GM13976 (cell line): ENCODE data around the gene MROH2A.

ENCODE experiments used
- DNase-seq: peaks from one replicate; pipeline ENCODE4 v3.0.0; 2012; ENCODE audit warnings: low spot score
- in situ Hi-C: fragments of 300-500 bp; cut with MboI; formaldehyde crosslinking; loops from one replicate; pipeline ENCODE4 v1.12.0; 2022; ENCODE audit warnings: low sequenced_read_pairs, mixed read lengths, inconsistent platforms; ENCODE audit not compliant: unreplicated experiment
- TF ChIP-seq, protein P1 (sequence below): IDR thresholded peaks from 2 replicates; pipeline ENCODE4 v1.5.1; 2012; ENCODE audit warnings: borderline replicate concordance, mild to moderate bottlenecking; ENCODE audit not compliant: insufficient read depth; ENCODE audit errors: extremely low read depth, missing control alignments, control extremely low read depth

Gene MROH2A

DNA sequence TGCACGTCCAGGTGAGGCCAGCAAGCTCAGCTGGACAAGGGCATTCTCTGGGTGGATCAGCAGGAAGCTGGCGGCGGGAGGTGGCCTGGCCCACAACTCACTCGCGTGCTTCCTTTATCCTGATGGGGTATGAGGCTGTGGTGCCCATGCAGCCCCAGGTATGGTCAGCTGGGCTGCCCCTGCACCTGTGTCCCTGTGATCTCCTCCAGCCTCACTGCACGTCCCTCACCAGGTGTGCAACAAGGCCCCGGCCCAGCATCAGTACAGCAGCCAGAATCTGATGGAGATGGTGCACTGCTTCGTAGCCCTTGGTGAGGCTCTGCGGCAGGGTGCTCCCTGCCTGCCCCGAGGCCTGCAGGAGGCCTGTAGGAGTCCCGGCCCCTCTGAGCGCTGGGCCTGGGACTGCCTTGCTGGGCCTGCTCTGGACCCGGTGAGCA, 17.6 kb downstream of the MROH2A start:
- in situ Hi-C loops = no loop called here
- TF ChIP-seq, protein P1, sequence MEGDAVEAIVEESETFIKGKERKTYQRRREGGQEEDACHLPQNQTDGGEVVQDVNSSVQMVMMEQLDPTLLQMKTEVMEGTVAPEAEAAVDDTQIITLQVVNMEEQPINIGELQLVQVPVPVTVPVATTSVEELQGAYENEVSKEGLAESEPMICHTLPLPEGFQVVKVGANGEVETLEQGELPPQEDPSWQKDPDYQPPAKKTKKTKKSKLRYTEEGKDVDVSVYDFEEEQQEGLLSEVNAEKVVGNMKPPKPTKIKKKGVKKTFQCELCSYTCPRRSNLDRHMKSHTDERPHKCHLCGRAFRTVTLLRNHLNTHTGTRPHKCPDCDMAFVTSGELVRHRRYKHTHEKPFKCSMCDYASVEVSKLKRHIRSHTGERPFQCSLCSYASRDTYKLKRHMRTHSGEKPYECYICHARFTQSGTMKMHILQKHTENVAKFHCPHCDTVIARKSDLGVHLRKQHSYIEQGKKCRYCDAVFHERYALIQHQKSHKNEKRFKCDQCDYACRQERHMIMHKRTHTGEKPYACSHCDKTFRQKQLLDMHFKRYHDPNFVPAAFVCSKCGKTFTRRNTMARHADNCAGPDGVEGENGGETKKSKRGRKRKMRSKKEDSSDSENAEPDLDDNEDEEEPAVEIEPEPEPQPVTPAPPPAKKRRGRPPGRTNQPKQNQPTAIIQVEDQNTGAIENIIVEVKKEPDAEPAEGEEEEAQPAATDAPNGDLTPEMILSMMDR = no peak

GRCh38 chr2:233796254-233796653, 18.1 kb downstream of the MROH2A start:
- TF ChIP-seq, protein P1 = no peak
- in situ Hi-C loops = no loop called here
- DNase-seq = no peak

More for the DNA sequence above, 17.6 kb downstream of the MROH2A start:
- DNase-seq = no peak

DNA sequence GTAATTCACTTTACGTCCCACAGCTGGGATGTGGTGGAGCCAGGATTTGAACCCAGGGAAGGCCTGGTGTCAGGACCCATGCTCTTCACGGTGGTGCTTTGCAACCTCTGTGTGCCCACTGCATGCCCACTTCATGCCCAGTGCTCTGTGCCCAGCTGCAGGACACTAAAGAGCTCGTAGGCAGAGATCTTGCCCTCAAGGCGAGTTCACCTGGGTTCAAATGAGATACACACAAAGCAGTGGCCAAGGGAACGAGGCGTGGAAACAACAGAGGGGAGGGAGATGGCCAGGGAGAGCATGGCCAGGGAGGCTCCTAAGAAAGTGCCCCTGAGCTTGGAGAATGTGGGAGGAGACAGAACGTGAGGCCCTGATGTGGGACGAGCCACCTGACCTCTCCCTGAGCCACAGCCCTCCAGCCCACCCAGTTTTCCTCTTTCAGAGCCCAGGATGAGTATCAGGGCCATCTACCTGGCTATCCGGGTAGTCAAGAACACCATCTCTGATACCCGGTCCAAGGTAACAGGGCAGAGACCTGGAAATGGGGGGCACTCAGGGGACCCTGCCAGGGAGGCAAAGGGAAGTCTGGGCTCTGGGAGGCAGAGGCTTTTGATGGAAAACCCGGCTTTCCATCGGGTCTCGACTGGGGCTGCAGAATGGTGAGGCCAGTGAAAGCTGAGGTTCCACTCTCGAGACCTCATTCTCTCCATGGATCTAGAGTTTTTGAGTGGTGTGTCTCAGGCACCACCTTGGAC, 20.4 kb downstream of the MROH2A start:
- TF ChIP-seq, protein P1 = no peak
- DNase-seq = no peak
- in situ Hi-C loops = no loop called here

GRCh38 chr2:233799087-233799665, 21.0 kb downstream of the MROH2A start:
- TF ChIP-seq, protein P1 = no peak
- DNase-seq = no peak
- in situ Hi-C loops = no loop called here

DNA sequence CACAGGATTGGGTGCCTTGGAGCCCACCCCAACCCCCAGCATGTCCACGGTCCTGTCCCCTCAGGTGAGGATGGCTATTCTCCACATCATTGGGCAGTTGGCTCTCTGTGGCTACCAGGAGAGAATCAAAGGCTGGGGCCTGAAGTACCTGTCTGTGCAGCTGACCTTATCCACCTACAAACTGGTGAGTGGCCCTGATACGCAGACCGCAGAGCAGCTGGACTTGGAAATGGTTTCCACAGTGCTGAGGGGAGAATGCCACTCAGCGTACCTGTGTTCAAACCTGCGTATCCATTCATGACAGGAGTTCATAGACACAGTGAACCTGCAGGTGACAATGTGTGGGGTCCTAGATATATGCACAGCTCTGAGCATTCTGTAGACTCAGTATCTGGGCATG, 21.6 kb downstream of the MROH2A start:
- in situ Hi-C loops = no loop called here
- TF ChIP-seq, protein P1 = no peak
- DNase-seq = no peak

GRCh38 chr2:233800208-233800607, 22.1 kb downstream of the MROH2A start:
- DNase-seq = no peak
- in situ Hi-C loops = no loop called here
- TF ChIP-seq, protein P1 = no peak
